Measurements from ENCODE around the gene COX7B2.

DNA sequence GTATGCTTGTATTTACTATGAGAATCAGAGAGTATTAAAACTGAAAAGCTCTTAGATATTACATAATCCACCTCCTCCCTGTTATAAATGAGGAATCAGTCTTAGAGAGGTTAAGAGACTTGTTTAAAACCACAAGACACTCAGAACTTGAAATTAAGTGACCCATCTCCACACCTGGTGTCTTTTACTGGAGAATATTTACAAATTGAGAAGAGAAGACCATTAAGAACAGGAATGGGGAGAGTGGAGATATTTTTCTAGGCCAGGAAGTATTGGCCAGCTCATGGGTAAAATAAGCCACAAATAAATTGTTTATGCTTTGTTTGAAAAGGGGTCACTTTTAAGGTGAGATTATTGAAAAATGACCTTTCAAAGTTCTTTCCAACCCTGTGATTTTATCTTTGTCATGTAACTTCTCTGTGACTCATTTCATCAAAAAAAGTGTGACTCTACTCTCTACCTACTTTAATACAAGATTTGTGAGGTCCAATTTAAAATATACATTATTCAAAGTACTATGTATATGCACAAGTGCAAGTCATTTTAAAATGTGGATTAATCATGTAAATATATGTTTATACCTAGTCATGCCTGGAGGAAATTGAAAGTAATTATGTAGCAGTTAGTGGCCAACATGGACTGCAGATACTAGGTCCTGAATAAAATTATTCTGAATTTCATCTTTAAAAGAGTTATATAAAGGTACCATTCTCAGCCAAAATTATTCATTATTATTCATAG lies 15.9 kb upstream of the COX7B2 start:
- TF ChIP-seq, protein P1, sequence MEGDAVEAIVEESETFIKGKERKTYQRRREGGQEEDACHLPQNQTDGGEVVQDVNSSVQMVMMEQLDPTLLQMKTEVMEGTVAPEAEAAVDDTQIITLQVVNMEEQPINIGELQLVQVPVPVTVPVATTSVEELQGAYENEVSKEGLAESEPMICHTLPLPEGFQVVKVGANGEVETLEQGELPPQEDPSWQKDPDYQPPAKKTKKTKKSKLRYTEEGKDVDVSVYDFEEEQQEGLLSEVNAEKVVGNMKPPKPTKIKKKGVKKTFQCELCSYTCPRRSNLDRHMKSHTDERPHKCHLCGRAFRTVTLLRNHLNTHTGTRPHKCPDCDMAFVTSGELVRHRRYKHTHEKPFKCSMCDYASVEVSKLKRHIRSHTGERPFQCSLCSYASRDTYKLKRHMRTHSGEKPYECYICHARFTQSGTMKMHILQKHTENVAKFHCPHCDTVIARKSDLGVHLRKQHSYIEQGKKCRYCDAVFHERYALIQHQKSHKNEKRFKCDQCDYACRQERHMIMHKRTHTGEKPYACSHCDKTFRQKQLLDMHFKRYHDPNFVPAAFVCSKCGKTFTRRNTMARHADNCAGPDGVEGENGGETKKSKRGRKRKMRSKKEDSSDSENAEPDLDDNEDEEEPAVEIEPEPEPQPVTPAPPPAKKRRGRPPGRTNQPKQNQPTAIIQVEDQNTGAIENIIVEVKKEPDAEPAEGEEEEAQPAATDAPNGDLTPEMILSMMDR (IDR thresholded peaks at IDR 0.05; ENCODE audit: low read depth, low read length), result no peak
- TF ChIP-seq EZH2phosphoT487 (IDR thresholded peaks at IDR 0.05; ENCODE audit: low read depth), result no peak

Measured in OCI-LY3 (cell line).